Caco-2 (cell line): Measurements from ENCODE around the gene ARPC5. TPM values are rescaled to one million over a fixed set of nuclear protein-coding genes. Genes with fewer than 3 reads are reported as not detected.

Experiments
- BruUV-seq: library from RNA; stranded (reverse); fragments of 400-500 nt; replicated peaks from 2 replicates; lab custom pipeline; 2021; lab: Mats Ljungman, UMichigan
- CTCF ChIA-PET: fragments of 300-600 bp; sonication (Branson Sonifier 250); formaldehyde crosslinking; loops from one replicate; lab custom pipeline; 2022; ENCODE audit warnings: antibody characterized with exemption; lab: Charles Lee
- POLR2A ChIA-PET: fragments of 300-600 bp; sonication (Branson Sonifier 250); formaldehyde crosslinking; loops from one replicate; lab custom pipeline; 2022; ENCODE audit warnings: antibody characterized with exemption; lab: Charles Lee
- DNase-seq, 2 experiments: peaks; one replicate each; pipeline versions ENCODE4 v3.0.0 to v3.0.0-alpha.2; 2020 to 2022
- H3K27me3 ChIP-seq: replicated peaks from 2 replicates; pipeline ENCODE4 v1.6.0; 2011; ENCODE audit warnings: low read length; ENCODE audit not compliant: control insufficient read depth, insufficient read depth
- H3K36me3 ChIP-seq: 2 replicates; pipeline ENCODE4 v1.5.1; 2011; ENCODE audit warnings: low read length; ENCODE audit not compliant: control insufficient read depth, insufficient read depth
- H3K4me1 ChIP-seq: fragments of 250-450 bp; sonication (Bioruptor Pico); 2 replicates; pipeline ENCODE4 v1.5.1; 2020; ENCODE audit warnings: mild to moderate bottlenecking
- H3K4me3 ChIP-seq: 2 replicates; pipeline ENCODE4 v1.5.1; 2011; ENCODE audit warnings: low read depth, mild to moderate bottlenecking, control low read depth, low read length
- H3K9me3 ChIP-seq: fragments of 250-450 bp; sonication (Bioruptor Pico); 2 replicates; pipeline ENCODE4 v1.5.1; 2020; ENCODE audit warnings: mild to moderate bottlenecking, moderate library complexity
- H3K27ac Mint-ChIP-seq: one replicate; pipeline ENCODE4 v1.8.0; 2022; ENCODE audit warnings: mixed read lengths; ENCODE audit not compliant: unreplicated experiment
- H3K27me3 Mint-ChIP-seq: one replicate; pipeline ENCODE4 v1.8.0; 2022; ENCODE audit warnings: mixed read lengths; ENCODE audit not compliant: insufficient read depth, unreplicated experiment
- H3K36me3 Mint-ChIP-seq: one replicate; pipeline ENCODE4 v1.8.0; 2022; ENCODE audit warnings: mild to moderate bottlenecking, mixed read lengths; ENCODE audit not compliant: insufficient read depth, unreplicated experiment
- H3K4me1 Mint-ChIP-seq: one replicate; pipeline ENCODE4 v1.8.0; 2022; ENCODE audit warnings: low read depth, mixed read lengths; ENCODE audit not compliant: unreplicated experiment
- H3K4me3 Mint-ChIP-seq: one replicate; pipeline ENCODE4 v1.8.0; 2022; ENCODE audit warnings: mild to moderate bottlenecking, moderate library complexity, mixed read lengths; ENCODE audit not compliant: unreplicated experiment
- H3K9me3 Mint-ChIP-seq: one replicate; pipeline ENCODE4 v1.8.0; 2022; ENCODE audit warnings: mixed read lengths; ENCODE audit not compliant: unreplicated experiment
- intact Hi-C: fragments of 100-400 bp; cut with micrococcal nuclease; formaldehyde crosslinking; loops from one replicate; pipeline ENCODE4 v1.10.0; 2022; ENCODE audit not compliant: unreplicated experiment
- total RNA-seq: library from RNA; stranded (reverse); gene quantifications from 2 replicates; pipeline ENCODE4 v1.2.3, GENCODE V29; 2022
- TF ChIP-seq, protein P1 (sequence below), 2 experiments: fragments of 200-600 bp in 1 of 2; IDR thresholded peaks; 1 replicate in 1 of 2; 2 replicates in 1 of 2; pipeline versions ENCODE4 v1.5.1 to v1.8.0; 2011 to 2022; ENCODE audit warnings: antibody characterized with exemption in 1 of 2, control low read depth in 1 of 2, inconsistent platforms in 1 of 2, low read depth in 1 of 2, low read length in 1 of 2, mild to moderate bottlenecking in 1 of 2, moderate library complexity in 1 of 2; ENCODE audit not compliant: insufficient read depth in 1 of 2, severe bottlenecking in 1 of 2, unreplicated experiment in 1 of 2

Gene ARPC5
- total RNA-seq, 1 experiment from 2014 or later: 135 TPM

DNA sequence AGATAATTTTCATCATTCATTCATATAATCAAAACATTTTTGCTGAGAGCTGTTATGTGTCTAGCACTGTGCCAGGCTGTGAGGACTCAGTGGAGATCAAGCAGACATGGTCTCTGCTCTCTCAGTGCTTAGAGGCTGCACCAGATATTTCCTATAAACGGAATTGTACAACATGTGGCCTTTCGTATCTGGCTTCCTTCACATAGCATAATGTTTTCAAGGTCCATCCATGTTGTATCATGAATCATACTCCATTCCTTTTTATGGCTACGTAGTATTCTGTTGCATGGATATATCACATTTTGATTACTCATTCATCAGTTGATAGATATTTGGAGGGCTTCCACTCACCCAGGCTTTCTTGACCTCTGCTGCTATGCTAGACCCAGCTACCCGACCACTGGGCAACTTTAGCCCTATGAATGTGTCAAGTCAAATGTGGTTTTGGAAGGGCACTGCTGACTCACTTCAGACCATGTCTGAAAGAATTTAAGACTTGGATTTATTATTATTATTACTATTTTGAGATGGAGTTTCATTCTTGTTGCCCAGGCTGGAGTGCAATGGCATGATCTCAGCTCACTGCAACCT is 63.8 kb downstream of the ARPC5 start:
- no peak for DNase-seq
- BruUV-seq: no TSS peak
- Mint-ChIP-seq H3K4me1 (peaks cover 8% of the 10 kb centered on the region), H3K9me3 (no peaks in the 10 kb centered on the region), H3K27me3 (no peaks in the 10 kb centered on the region), H3K27ac (no peak overlapping the region), H3K4me3 (no peak overlapping the region), H3K36me3 (peaks cover 18% of the 10 kb centered on the region)
- H3K27me3 ChIP-seq: no peaks in the 10 kb centered on the region
- no peaks in the 10 kb centered on the region for H3K9me3 ChIP-seq
- H3K4me1 ChIP-seq: peaks cover 11% of the 10 kb centered on the region
- H3K4me3 ChIP-seq: no peak overlapping the region
- ChIA-PET CTCF (no interaction called here), POLR2A (no interaction called here)
- H3K36me3 ChIP-seq: no peaks in the 10 kb centered on the region
- intact Hi-C loops: no loop called here
- TF ChIP-seq, protein P1, sequence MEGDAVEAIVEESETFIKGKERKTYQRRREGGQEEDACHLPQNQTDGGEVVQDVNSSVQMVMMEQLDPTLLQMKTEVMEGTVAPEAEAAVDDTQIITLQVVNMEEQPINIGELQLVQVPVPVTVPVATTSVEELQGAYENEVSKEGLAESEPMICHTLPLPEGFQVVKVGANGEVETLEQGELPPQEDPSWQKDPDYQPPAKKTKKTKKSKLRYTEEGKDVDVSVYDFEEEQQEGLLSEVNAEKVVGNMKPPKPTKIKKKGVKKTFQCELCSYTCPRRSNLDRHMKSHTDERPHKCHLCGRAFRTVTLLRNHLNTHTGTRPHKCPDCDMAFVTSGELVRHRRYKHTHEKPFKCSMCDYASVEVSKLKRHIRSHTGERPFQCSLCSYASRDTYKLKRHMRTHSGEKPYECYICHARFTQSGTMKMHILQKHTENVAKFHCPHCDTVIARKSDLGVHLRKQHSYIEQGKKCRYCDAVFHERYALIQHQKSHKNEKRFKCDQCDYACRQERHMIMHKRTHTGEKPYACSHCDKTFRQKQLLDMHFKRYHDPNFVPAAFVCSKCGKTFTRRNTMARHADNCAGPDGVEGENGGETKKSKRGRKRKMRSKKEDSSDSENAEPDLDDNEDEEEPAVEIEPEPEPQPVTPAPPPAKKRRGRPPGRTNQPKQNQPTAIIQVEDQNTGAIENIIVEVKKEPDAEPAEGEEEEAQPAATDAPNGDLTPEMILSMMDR (IDR thresholded peaks at IDR 0.05; ENCODE audit: insufficient read depth in 1 of 2, low read depth in 1 of 2, low read length in 1 of 2, severe bottlenecking in 1 of 2, unreplicated experiment in 1 of 2): no peak

Other genes starting within 250 kb of the ARPC5 start
- gene NMNAT2, start 217.4 kb downstream of the ARPC5 start, total RNA-seq: 16.4 and 20.1 TPM in 2 replicates
- gene SMG7, start 163.3 kb downstream of the ARPC5 start, total RNA-seq: 57.8 and 60.2 TPM in 2 replicates
- gene NCF2, start 45.3 kb downstream of the ARPC5 start, total RNA-seq: 0.58 TPM in 1 of 2 replicates, not detected in the other
- gene APOBEC4, start 17.5 kb upstream of the ARPC5 start, total RNA-seq: not detected in 2 replicates
- 33.8 and 34.5 TPM in 2 replicates for gene RGL1, start 169.3 kb upstream of the ARPC5 start, total RNA-seq